GM19023 (cell line): ENCODE data around the gene LCTL.
"Not testable (repeated sequence)": the region's sequence is repeated elsewhere in the genome, so short reads cannot be mapped to it uniquely, and the experiment has no call there.

ENCODE experiments used
- ATAC-seq: cut with Tn5 transposase; IDR thresholded peaks from one replicate; pipeline ENCODE4 v1.9.1; 2021; ENCODE audit warnings: mild to moderate bottlenecking, moderate library complexity; ENCODE audit not compliant: unreplicated experiment

The LCTL gene

GRCh38 chr15:66592505-66593218 is 26.9 kb upstream of the LCTL start:
- ATAC-seq = no peak

GRCh38 chr15:66591322-66591862 is 25.6 kb upstream of the LCTL start:
- ATAC-seq = no peak

GRCh38 chr15:66590435-66590834 is 24.6 kb upstream of the LCTL start:
- no peak for ATAC-seq

GRCh38 chr15:66589429-66589828 is 23.6 kb upstream of the LCTL start:
- ATAC-seq = not testable (repeated sequence)

- ATAC-seq = no peak
Observed at GRCh38 chr15:66588971-66589370, 23.2 kb upstream of the LCTL start.

GRCh38 chr15:66588537-66588936 is 22.7 kb upstream of the LCTL start:
- no peak for ATAC-seq

- no peak for ATAC-seq
Observed at GRCh38 chr15:66587749-66588148, 22.0 kb upstream of the LCTL start.

GRCh38 chr15:66587020-66587419 is 21.2 kb upstream of the LCTL start:
- ATAC-seq = no peak

- no peak for ATAC-seq
Observed at GRCh38 chr15:66586155-66586976, 20.6 kb upstream of the LCTL start.

GRCh38 chr15:66581972-66582537 is 16.3 kb upstream of the LCTL start:
- ATAC-seq = no peak

GRCh38 chr15:66580643-66581042 is 14.8 kb upstream of the LCTL start:
- ATAC-seq = no peak

GRCh38 chr15:66578286-66578875 is 12.6 kb upstream of the LCTL start:
- ATAC-seq = no peak

- ATAC-seq = no peak
Observed at GRCh38 chr15:66574596-66574950, 8.8 kb upstream of the LCTL start.

GRCh38 chr15:66573719-66574595 is 8.2 kb upstream of the LCTL start:
- no peak for ATAC-seq

- no peak for ATAC-seq
Observed at GRCh38 chr15:66573348-66573718, 7.5 kb upstream of the LCTL start.

GRCh38 chr15:66572146-66572545 is 6.3 kb upstream of the LCTL start:
- no peak for ATAC-seq

- no peak for ATAC-seq
Observed at GRCh38 chr15:66570842-66571478, 5.2 kb upstream of the LCTL start.

GRCh38 chr15:66570327-66570726 is 4.5 kb upstream of the LCTL start:
- no peak for ATAC-seq

- no peak for ATAC-seq
Observed at GRCh38 chr15:66569461-66570137, 3.8 kb upstream of the LCTL start.
